Right cardiac atrium (tissue), 5 donors: ENCODE measurements around the gene SLC35D1. TPM values are rescaled to one million over a fixed set of nuclear protein-coding genes. Genes with fewer than 3 reads are reported as not detected.

ENCODE experiments used
- ATAC-seq, 2 donors: fragments of 200-7000 bp; cut with Tn5 transposase; one replicate each; pipeline versions ENCODE4 v1.8.0 to v1.9.1; 2020; ENCODE audit warnings: moderate library complexity in 2 of 2, mild to moderate bottlenecking in 1 of 2
- DNase-seq, 3 donors: peaks; one replicate each; pipeline ENCODE4 v3.0.0-alpha.2; 2020
- H3K27ac ChIP-seq: one replicate; pipeline ENCODE4 v1.5.1; 2013; ENCODE audit warnings: mild to moderate bottlenecking, low read length, control low read depth, moderate library complexity
- H3K27me3 ChIP-seq: one replicate; pipeline ENCODE4 v1.6.1; 2013; ENCODE audit not compliant: control insufficient read depth, insufficient read depth
- H3K4me1 ChIP-seq: one replicate; pipeline ENCODE4 v1.6.1; 2013; ENCODE audit warnings: low read length; ENCODE audit not compliant: control insufficient read depth, insufficient read depth
- H3K4me3 ChIP-seq: one replicate; pipeline ENCODE4 v1.5.1; 2013; ENCODE audit warnings: low read length, control low read depth
- H3K9me3 ChIP-seq: one replicate; pipeline ENCODE4 v1.6.1; 2013; ENCODE audit warnings: low read length; ENCODE audit not compliant: control insufficient read depth
- WGBS: extraction: QIAGEN DNeasy Blood & Tissue Kit; methylation state at CpG from one replicate; pipeline ENCODE4 v1.1.7; 2013; 5-methylcytosine and 5-hydroxymethylcytosine counted together
- intact Hi-C, 4 donors: fragments of 100-400 bp; cut with DNase I; formaldehyde crosslinking; loops; one replicate each; pipeline versions ENCODE4 v1.11.0 to v1.14.0; 2022 to 2023
- polyA plus RNA-seq: library from polyadenylated mRNA; stranded (reverse); fragments of 200-250 nt; gene quantifications from one replicate; pipeline ENCODE4 v1.2.3, GENCODE V29; 2013
- total RNA-seq, 4 donors: library from RNA; stranded (reverse); fragmentation: NEBNext Ultra II Directional; extraction: Animal tissue kit (Norgen Biotek cat#: 25700); gene quantifications; one replicate each; pipeline ENCODE4 v1.2.1, GENCODE V29; 2021
- donor health status: healthy with polysubstance abuse.
- donor health status: DM: no; HTN: yes; CAD: no.
- donor health status: DM: no; HTN: no; CAD: no.
- donor health status: DM: no; HTN: yes; CAD: no; lungs with severe emphysema.
- donor health status: DM: yes; HTN: yes; CAD: no.

SLC35D1 gene
- total and polyA plus RNA-seq, 5 donors, result 2.4 to 4.6 (median 3.9) TPM

DNA sequence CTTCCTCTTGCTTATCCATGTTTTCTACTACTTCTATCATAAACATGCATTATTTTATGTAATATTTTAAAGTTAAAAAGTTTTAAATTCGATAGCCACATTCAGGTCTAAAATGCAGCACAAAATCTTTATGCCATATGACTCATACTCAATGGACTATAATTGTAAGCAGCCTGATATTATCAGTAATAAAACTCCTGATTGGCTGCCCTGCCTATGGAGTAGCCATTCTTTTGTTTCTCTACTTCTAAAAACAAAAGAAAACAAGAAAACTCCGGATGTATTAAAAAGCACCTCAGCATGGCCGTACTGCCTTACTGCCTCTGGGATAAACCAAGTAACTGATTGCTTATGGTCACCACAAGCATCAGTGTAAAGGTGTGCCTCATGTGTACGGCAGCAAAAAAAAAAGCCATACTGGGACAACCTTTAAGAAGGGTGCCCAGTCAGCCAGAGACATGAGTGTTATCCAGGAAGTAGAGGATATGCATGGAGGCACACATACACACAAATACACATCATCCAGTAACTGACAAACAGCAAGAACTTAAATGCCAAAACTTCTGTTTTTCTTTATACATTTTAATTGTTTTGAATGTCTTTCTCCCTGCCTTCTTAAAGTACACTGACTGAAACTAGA lies 9.2 kb downstream of the SLC35D1 start:
- no peaks in the 10 kb centered on the region for H3K9me3 ChIP-seq
- no peak overlapping the region for H3K4me3 ChIP-seq
- peaks cover 1% of the 10 kb centered on the region for H3K4me1 ChIP-seq
- DNase-seq, result no peak
- ATAC-seq, result no peak
- no peak overlapping the region for H3K27ac ChIP-seq
- WGBS, result 90% methylated on average over 4 of the region's 4 CpGs
- no peaks in the 10 kb centered on the region for H3K27me3 ChIP-seq
- intact Hi-C loops, result no loop called here

DNA sequence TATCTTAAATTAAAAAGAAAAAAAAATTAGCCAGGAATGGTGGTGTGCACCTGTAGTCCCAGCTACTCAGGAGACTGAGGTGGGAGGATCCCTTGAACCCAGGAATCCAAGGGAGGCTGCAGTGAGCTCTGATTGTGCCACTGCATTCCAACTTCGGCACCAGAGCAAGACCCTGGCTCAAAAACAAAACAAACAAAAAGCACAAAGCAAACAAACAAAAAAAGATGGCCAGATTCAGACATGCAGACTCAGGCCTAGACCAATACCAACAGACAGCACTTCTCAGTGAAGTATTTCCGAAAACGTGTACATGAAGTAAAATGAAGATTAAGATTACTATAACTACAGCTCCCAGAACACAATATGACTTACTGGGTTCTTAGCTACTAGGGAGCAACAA lies 10.6 kb downstream of the SLC35D1 start:
- intact Hi-C loops, result no loop called here
- Histone ChIP-seq H3K27me3 (no peaks in the 10 kb centered on the region), H3K4me3 (no peak overlapping the region), H3K4me1 (peaks cover 1% of the 10 kb centered on the region), H3K27ac (no peak overlapping the region), H3K9me3 (no peaks in the 10 kb centered on the region)
- ATAC-seq (no peak), DNase-seq (no peak)
- 80% methylated on average over 3 of the region's 3 CpGs for WGBS

DNA sequence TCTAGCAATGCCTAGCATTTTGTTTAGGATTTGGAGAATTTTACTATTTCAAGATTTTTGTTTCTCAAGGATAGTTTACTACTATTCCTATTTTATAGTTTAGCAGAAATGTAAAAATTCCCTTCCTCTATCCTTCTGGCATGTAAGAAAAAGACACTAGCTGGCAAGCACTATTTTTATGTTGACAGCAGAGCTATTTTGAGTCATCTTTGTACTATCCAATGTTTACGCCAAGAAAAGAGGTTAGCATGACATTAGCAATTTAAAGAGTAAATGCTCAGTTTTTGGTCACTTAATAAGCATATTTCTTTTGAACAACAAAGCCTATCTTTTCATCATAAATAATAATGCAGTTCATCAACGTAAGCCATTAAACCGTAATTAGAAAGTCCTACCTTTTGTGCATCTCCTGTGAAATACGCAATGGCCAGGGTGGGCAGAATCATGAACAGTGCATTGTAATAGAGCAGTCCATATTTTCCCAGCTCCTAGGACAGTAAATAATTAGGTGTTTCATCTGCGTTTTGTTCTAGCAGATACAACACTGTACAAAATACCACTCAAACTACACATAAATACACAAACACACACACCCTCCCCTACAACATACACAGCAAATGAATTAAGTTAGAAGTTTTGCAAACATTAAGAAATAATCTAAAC lies 12.0 kb downstream of the SLC35D1 start:
- Histone ChIP-seq H3K4me3 (no peak overlapping the region), H3K9me3 (no peaks in the 10 kb centered on the region), H3K27ac (no peak overlapping the region), H3K27me3 (no peaks in the 10 kb centered on the region), H3K4me1 (no peaks in the 10 kb centered on the region)
- intact Hi-C loops, result no loop called here
- DNase-seq (no peak), ATAC-seq (no peak)
- 79% methylated on average over 5 of the region's 5 CpGs for WGBS

DNA sequence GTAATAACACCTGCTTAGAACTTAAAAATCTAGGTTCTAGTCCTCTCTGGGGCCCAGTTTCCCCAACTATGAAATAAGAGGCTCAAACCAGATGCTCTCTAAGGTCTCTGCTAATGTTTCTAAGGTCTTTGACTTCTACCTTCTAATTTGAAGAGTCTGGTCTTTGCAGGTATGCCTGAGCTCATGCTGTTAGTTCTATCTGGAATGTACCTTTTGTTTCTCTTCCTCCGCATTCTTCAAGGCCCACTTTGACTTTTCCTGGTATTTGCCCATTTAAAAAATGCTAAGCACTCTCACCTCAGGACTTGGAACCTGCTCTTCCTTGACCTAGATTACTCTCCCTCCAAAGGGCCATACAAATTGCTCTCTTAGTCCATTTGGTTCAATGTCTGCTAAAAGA lies 13.5 kb downstream of the SLC35D1 start:
- H3K4me3 ChIP-seq, result no peak overlapping the region
- no peaks in the 10 kb centered on the region for H3K9me3 ChIP-seq
- no peak overlapping the region for H3K27ac ChIP-seq
- intact Hi-C loops, result no loop called here
- no peak for ATAC-seq
- no peak for DNase-seq
- 100% methylated on average over 1 of the region's 1 CpG for WGBS
- no peaks in the 10 kb centered on the region for H3K4me1 ChIP-seq
- H3K27me3 ChIP-seq, result no peaks in the 10 kb centered on the region

DNA sequence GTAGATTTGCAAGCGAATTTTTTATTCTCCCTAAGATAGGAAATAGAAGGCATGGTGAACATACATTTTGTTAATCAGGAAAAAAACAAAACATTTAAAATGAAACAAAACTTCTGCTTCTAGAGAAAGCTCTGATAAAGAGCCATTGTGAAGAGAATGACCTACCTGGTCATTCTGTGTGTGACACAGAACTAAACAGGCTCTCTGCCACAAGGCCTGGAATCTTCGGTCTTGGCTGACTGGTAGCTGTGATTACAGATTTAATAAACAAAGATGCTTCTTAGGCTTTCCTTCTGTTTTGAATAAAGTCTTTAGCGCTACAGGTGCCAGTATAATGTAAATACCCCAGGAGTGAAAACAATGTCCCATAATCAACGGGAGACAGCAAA lies 22.1 kb downstream of the SLC35D1 start:
- WGBS, result 88% methylated on average over 4 of the region's 4 CpGs
- no peak overlapping the region for H3K4me3 ChIP-seq

DNA sequence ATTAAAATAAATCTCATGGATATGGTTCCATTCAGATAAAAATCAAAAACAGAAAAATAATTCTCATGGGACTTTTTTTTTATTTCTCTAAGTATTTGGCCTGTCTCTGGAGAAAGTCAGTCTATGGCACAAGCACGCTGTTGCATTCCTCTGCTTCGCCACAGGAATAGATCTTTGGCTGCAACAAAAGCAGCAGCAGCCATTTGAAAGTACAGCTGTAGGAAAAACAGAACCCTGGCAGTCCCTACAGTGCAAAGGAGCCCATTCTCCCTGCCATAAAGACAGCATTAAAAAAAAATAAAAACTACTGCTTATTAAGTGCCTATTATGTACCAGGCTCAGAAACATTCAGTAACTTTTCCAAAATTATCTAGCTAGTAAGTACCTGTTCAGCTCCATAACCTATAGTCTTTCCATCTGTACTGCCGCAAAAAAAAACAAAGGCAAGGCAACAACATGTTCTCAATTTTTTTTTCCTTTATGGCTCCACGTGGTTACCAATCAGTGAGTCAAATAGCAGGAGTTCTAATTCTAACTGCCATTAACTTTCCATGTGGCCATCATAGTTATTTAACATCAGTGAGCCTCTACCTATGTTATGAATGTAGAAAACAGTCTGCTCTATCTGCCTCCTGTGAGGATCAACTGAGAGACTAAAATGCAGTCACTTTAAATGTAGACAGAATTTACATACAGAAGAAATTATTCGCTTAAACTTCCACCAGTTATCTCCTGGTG lies 22.7 kb downstream of the SLC35D1 start:
- WGBS, result 58% methylated on average over 5 of the region's 5 CpGs
- Histone ChIP-seq H3K4me3 (no peak overlapping the region), H3K27me3 (no peaks in the 10 kb centered on the region), H3K27ac (no peak overlapping the region), H3K9me3 (no peaks in the 10 kb centered on the region), H3K4me1 (peaks cover 2% of the 10 kb centered on the region)
- DNase-seq, result peak in 1 of 3 donors; percentile 26
- peak; percentile 46 to 89 for ATAC-seq
- intact Hi-C loops, result no loop called here

More for the DNA sequence above, 22.1 kb downstream of the SLC35D1 start:
- no peaks in the 10 kb centered on the region for H3K9me3 ChIP-seq
- ATAC-seq, result no peak
- intact Hi-C loops, result no loop called here
- H3K4me1 ChIP-seq, result peaks cover 2% of the 10 kb centered on the region
- DNase-seq, result no peak
- no peaks in the 10 kb centered on the region for H3K27me3 ChIP-seq
- no peak overlapping the region for H3K27ac ChIP-seq

DNA sequence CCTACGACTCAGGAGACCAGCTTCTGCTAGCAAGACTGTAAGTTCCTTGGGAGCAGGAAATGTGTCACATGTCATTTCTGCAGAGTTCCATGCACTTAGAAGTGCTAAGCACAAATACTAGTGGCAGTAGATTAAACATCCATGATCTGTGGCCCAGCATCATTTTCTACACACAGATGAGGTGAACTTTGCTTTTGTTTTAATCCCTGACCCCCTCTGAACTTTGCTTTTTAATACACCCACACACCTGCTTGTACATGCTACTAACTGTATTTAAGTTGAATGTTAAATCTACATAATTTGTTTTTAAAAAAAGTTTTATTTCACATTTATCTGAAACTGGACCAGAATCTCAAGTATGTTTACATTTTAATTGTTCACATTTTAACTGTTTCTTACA lies 24.5 kb downstream of the SLC35D1 start:
- H3K27ac ChIP-seq, result no peak overlapping the region
- no peaks in the 10 kb centered on the region for H3K27me3 ChIP-seq
- 91% methylated on average over 1 of the region's 1 CpG for WGBS
- intact Hi-C loops, result no loop called here
- ATAC-seq (no peak), DNase-seq (no peak)
- H3K4me3 ChIP-seq, result no peak overlapping the region
- peaks cover 2% of the 10 kb centered on the region for H3K4me1 ChIP-seq
- H3K9me3 ChIP-seq, result no peaks in the 10 kb centered on the region

DNA sequence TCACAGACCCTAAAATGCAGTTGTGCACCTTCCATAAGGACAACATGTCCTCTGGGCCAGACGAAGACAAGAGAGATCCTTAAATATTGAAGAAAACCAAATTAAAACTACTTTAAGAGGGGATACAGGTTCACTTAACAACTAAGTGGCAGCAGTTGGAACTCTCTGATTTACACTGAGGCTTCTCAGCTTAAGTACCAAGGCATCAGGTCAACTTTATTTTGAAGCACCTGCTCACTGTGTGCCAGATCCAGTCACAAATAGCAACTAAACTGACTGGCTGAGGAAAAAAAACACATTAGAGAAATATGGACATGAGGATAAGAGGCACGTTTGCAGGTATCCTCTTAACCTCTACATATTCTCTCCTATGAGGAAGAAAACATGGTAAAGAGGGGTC lies 33.2 kb downstream of the SLC35D1 start:
- no peaks in the 10 kb centered on the region for H3K27me3 ChIP-seq
- H3K27ac ChIP-seq, result no peak overlapping the region
- ATAC-seq (no peak), DNase-seq (no peak)
- intact Hi-C loops, result no loop called here
- 34% methylated on average over 2 of the region's 2 CpGs for WGBS
- no peak overlapping the region for H3K4me3 ChIP-seq
- peaks cover 2% of the 10 kb centered on the region for H3K4me1 ChIP-seq
- no peaks in the 10 kb centered on the region for H3K9me3 ChIP-seq

DNA sequence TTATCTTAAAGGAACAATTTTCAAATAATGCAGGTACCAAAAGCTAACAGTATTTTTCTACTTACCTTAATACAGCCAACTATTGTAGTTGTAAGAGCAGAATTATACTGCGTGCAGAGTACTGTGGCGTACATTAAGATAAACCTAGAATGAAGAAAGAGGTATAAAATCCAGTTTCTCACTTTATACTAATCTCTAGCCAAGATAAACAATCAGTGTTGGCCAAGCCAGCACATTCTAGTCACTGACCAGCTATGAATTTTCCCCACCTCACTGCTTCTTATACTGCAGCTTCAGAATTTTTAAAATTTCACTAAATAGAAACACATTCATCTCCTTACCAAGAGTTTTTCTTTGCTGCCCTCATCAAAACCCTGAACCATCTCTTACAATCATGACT lies 33.6 kb downstream of the SLC35D1 start:
- H3K27ac ChIP-seq, result no peak overlapping the region
- peak; percentile 48 to 80 for ATAC-seq
- no peak overlapping the region for H3K4me3 ChIP-seq
- H3K9me3 ChIP-seq, result no peaks in the 10 kb centered on the region
- intact Hi-C loops, result no loop called here
- WGBS, result 50% methylated on average over 2 of the region's 2 CpGs
- no peak for DNase-seq
- H3K4me1 ChIP-seq, result peaks cover 2% of the 10 kb centered on the region
- no peaks in the 10 kb centered on the region for H3K27me3 ChIP-seq

DNA sequence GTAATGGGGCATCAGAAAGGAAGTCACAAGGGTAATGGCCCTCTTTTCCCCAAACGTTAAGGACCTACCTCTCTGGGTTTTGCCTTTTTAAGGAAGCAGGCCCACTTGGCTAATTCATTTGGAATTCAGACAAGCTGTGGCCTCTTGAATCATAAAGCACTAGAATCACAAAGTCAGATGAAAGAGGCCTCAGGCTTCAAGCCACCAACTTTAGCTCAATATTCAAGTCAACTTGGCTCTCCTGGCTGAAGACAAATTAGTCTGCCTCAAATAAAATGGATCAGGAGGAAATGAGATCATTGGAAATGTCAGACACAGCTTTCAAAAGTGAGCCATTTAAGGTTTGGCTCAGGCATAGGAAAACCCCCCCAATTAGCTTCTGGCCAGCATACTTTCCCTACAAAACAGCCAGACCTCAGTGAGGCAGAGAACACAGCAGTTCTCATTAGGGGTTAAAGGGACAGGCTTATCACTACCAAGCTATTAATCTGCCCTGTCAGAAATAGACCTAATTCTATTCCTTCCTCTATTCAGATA lies 34.3 kb downstream of the SLC35D1 start:
- peaks cover 2% of the 10 kb centered on the region for H3K4me1 ChIP-seq
- intact Hi-C loops, result no loop called here
- DNase-seq, result no peak
- H3K27ac ChIP-seq, result no peak overlapping the region
- H3K27me3 ChIP-seq, result no peaks in the 10 kb centered on the region
- peak; percentile 75 to 95 for ATAC-seq
- 22% methylated on average over 1 of the region's 1 CpG for WGBS
- H3K9me3 ChIP-seq, result no peaks in the 10 kb centered on the region
- no peak overlapping the region for H3K4me3 ChIP-seq

DNA sequence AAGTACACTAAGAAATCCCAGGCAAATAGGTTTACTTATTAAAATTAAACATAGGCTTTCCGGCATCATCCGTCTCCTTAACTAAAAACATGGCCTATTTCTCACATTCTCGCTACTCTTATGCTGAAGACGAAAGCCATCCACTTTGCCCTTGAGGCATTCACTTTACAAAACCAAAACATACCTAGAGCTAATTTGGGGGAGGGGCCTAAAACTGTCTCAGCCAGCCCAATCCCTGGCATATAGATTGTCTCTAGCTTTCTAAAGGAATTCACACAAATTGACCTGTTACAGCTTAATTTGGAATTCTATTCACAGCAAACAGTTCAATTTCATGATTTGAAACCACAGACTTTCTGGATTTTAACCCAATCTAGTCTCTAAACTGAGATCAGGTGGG lies 34.8 kb downstream of the SLC35D1 start:
- 98% methylated on average over 4 of the region's 4 CpGs for WGBS
- ATAC-seq, result no peak
- Histone ChIP-seq H3K9me3 (no peaks in the 10 kb centered on the region), H3K4me1 (peaks cover 2% of the 10 kb centered on the region), H3K4me3 (no peak overlapping the region), H3K27ac (no peak overlapping the region), H3K27me3 (no peaks in the 10 kb centered on the region)
- DNase-seq, result no peak
- intact Hi-C loops, result no loop called here
